Psoas muscle (tissue), 8 donors: Measurements from ENCODE around the gene DGKZ. TPM values are rescaled to one million over a fixed set of nuclear protein-coding genes. Genes with fewer than 3 reads are reported as not detected.
A peak's percentile ranks its signal among the peaks of the same experiment; 100 is the strongest.

ENCODE experiments used
- ATAC-seq, 4 donors: fragments of 200-7000 bp; cut with Tn5 transposase; one replicate each; pipeline ENCODE4 v1.9.1; 2020; ENCODE audit warnings: moderate library complexity in 3 of 4, mild to moderate bottlenecking in 2 of 4
- DNase-seq, 2 donors: peaks; one replicate each; pipeline ENCODE4 v3.0.0-alpha.2; 2020
- H3K27ac ChIP-seq: fragments of 200-600 bp; one replicate; pipeline ENCODE4 v1.8.0; 2022
- H3K27me3 ChIP-seq, 3 donors: fragments of 200-600 bp in 1 of 3; one replicate each; pipeline versions ENCODE4 v1.6.1 to v1.8.0; 2013 to 2022; ENCODE audit warnings: low read length in 2 of 3, mild to moderate bottlenecking in 2 of 3, moderate library complexity in 1 of 3; ENCODE audit not compliant: insufficient read depth in 3 of 3
- H3K36me3 ChIP-seq, 2 donors: fragments of 200-600 bp in 1 of 2; one replicate each; pipeline versions ENCODE4 v1.6.1 to v1.8.0; 2013 to 2022; ENCODE audit warnings: low read depth in 1 of 2, mild to moderate bottlenecking in 1 of 2, moderate library complexity in 1 of 2; ENCODE audit not compliant: insufficient read depth in 1 of 2
- H3K4me1 ChIP-seq: fragments of 200-600 bp; one replicate; pipeline ENCODE4 v1.8.0; 2022
- H3K4me3 ChIP-seq: fragments of 200-600 bp; one replicate; pipeline ENCODE4 v1.8.0; 2022; ENCODE audit warnings: mild to moderate bottlenecking
- H3K9me3 ChIP-seq: fragments of 200-600 bp; one replicate; pipeline ENCODE4 v1.8.0; 2022
- WGBS, 3 donors: extraction: QIAGEN DNeasy Blood & Tissue Kit; methylation state at CpG; one replicate each; pipeline versions ENCODE4 v1.1.6 to v1.1.7; 2013; 5-methylcytosine and 5-hydroxymethylcytosine counted together
- intact Hi-C, 2 donors: fragments of 100-400 bp; cut with DNase I; formaldehyde crosslinking; loops; one replicate each; pipeline versions ENCODE4 v1.11.0 to v1.14.2; 2022
- polyA plus RNA-seq, 3 donors: library from polyadenylated mRNA; stranded (reverse); fragments of 200-250 nt; gene quantifications; one replicate each; pipeline ENCODE4 v1.2.3, GENCODE V29; 2013
- total RNA-seq, 4 donors: library from RNA; stranded (reverse); fragmentation: NEBNext Ultra II Directional in 2 of 4; extraction: Animal tissue kit (Norgen Biotek cat#: 25700) in 2 of 4; gene quantifications; one replicate each; pipeline versions ENCODE4 v1.2.1 to v1.2.4, GENCODE V29; 2021 to 2023
- TF ChIP-seq, protein P1 (sequence below): fragments of 200-600 bp; IDR thresholded peaks from one replicate; pipeline ENCODE4 v1.8.0; 2022; ENCODE audit warnings: antibody characterized with exemption
- donor health status: healthy with polysubstance abuse.
- donor health status: DM: no; HTN: no; CAD: no; lungs with moderate emphysema.
- donor health status: Bipolar disorder and iron deficiency.
- donor health status: healthy.
- donor health status: DM: yes; HTN: yes; CAD: no.
- donor health status: DM: no; HTN: no; CAD: no.
- donor health status: DM: no; HTN: no; CAD: no.
- donor health status: DM: yes; HTN: yes; CAD: no.

Gene DGKZ
- total and polyA plus RNA-seq, 7 donors: 57.7 to 138 (median 90.2) TPM

DNA sequence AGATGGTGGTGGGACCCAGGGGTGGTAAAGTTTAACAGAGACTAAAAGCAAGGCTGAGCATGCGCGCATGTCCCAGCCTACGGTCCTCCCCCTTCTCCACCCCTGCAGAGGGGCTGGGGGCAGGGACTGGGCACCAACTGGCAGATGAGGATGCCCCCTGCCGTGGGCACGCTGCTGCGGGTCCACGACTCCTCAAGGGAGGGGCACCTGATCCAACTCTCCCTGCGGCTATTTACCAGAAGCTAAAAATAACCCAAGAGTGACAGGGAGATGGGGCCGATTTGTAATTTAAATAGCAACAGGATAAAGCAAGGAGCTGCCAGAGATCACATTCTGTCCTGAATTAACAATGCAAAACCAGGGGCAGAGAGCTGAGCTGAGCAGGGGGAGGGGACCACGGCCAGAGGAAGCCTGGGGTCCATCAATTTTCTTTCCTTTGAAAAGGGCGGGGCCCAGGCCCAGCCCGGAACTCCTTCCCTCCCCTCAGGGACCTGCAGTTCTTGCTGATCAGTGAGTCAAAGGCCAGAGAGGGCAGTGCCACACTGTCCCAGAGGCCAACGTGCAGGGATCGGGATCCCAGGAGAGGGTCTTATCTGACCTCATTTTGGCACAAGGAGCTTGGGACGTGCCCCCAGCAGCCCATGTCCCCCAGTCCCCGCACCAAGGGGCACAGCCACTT, 8.1 kb upstream of the DGKZ start:
- 19 to 23% (median 21%) methylated on average over 16 of the region's 16 CpGs for WGBS, 3 donors
- H3K36me3 ChIP-seq: no peaks in the 10 kb centered on the region
- H3K4me3 ChIP-seq: peak overlapping the region; percentile 59
- peak overlapping the region; percentile 62 for H3K27ac ChIP-seq
- ATAC-seq: peak; percentile 64 to 89 (median 77)
- TF ChIP-seq, protein P1, sequence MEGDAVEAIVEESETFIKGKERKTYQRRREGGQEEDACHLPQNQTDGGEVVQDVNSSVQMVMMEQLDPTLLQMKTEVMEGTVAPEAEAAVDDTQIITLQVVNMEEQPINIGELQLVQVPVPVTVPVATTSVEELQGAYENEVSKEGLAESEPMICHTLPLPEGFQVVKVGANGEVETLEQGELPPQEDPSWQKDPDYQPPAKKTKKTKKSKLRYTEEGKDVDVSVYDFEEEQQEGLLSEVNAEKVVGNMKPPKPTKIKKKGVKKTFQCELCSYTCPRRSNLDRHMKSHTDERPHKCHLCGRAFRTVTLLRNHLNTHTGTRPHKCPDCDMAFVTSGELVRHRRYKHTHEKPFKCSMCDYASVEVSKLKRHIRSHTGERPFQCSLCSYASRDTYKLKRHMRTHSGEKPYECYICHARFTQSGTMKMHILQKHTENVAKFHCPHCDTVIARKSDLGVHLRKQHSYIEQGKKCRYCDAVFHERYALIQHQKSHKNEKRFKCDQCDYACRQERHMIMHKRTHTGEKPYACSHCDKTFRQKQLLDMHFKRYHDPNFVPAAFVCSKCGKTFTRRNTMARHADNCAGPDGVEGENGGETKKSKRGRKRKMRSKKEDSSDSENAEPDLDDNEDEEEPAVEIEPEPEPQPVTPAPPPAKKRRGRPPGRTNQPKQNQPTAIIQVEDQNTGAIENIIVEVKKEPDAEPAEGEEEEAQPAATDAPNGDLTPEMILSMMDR: no peak
- DNase-seq: peak in 1 of 2 donors; percentile 33
- no peaks in the 10 kb centered on the region for H3K9me3 ChIP-seq
- intact Hi-C loops: loop anchor here in 1 of 2 donors (10.0 kb wide), 1 partner anchor 214 kb away; the partner anchor contains the start of gene PHF21A
- peaks cover 0 to 4% (median 2%) of the 10 kb centered on the region in 3 donors for H3K27me3 ChIP-seq
- H3K4me1 ChIP-seq: peaks cover 18% of the 10 kb centered on the region

DNA sequence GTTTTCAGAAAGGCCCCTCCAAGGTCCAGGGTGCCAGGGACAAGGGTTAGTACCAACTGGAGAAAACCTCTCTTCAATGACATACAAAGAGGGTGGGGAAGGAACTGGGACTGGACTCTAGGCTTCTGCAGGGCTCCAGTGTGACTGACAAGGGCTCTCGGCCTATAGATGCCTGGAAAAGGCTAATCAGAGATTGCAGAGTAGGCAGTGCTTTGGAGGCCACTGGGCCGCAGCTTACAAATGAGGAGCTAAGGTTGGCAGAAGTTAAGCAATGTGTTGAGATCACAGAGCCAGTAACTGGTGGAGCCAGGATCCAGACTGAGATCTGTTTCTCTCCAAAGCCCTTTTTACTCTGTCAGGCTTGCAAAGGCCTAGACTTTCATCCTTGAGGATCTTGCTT, 7.4 kb upstream of the DGKZ start:
- Histone ChIP-seq H3K4me1 (peaks cover 18% of the 10 kb centered on the region), H3K9me3 (no peaks in the 10 kb centered on the region), H3K4me3 (no peak overlapping the region), H3K27me3 (no peaks in the 10 kb centered on the region), H3K27ac (peak overlapping the region; percentile 62), H3K36me3 (no peaks in the 10 kb centered on the region)
- WGBS, 3 donors: 33 to 68% (median 50%) methylated on average over 2 of the region's 2 CpGs
- DNase-seq (no peak), ATAC-seq (peak; percentile 45 to 74 (median 61))
- TF ChIP-seq, protein P1: no peak
- intact Hi-C loops: loop anchor here in 1 of 2 donors (10.0 kb wide), 1 partner anchor 215 kb away; the partner anchor contains the start of gene PHF21A

DNA sequence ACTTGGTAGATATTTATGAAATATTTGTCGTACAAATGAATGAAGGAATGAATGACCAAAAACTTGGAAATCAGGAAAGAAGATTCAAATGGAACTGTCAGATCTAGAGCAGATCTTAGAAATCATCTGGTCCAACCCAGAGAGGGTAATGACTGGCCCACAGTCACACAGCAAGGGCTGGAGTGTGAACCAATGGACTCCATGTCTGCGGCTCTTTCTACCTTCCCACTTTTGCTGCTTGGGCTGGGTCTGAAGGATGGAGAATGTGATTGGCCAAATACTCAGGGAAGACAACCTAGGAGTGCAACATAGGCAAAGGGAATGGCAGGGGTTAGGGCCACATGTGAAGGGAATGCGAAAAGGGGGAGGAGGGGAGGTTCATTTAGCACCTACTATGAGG, 5.8 kb upstream of the DGKZ start:
- ATAC-seq: no peak

GRCh38 chr11:46342239-46342638, 5.0 kb upstream of the DGKZ start:
- no peak overlapping the region for H3K27ac ChIP-seq
- intact Hi-C loops: no loop called here
- TF ChIP-seq, protein P1: no peak
- no peak overlapping the region for H3K4me3 ChIP-seq
- no peaks in the 10 kb centered on the region for H3K36me3 ChIP-seq
- no peaks in the 10 kb centered on the region for H3K27me3 ChIP-seq
- ATAC-seq: no peak
- DNase-seq: no peak
- WGBS, 3 donors: 53 to 58% (median 57%) methylated on average over 5 of the region's 5 CpGs
- H3K4me1 ChIP-seq: peaks cover 18% of the 10 kb centered on the region
- no peaks in the 10 kb centered on the region for H3K9me3 ChIP-seq

More for the DNA sequence above, 5.8 kb upstream of the DGKZ start:
- no peak overlapping the region for H3K4me3 ChIP-seq
- H3K9me3 ChIP-seq: no peaks in the 10 kb centered on the region
- peaks cover 18% of the 10 kb centered on the region for H3K4me1 ChIP-seq
- no peak for DNase-seq
- TF ChIP-seq, protein P1: no peak
- intact Hi-C loops: no loop called here
- no peak overlapping the region for H3K27ac ChIP-seq
- 92 to 96% (median 94%) methylated on average over 3 of the region's 3 CpGs for WGBS, 3 donors
- no peaks in the 10 kb centered on the region for H3K36me3 ChIP-seq
- no peaks in the 10 kb centered on the region for H3K27me3 ChIP-seq
